K562 (cell line): ENCODE results near the gene CHAF1A. TPM values are rescaled to one million over a fixed set of nuclear protein-coding genes. Genes with fewer than 3 reads are reported as not detected.

Source experiments
- ADNP ChIP-seq: fragments of 200-800 bp; sonication (Bioruptor generic); IDR thresholded peaks from 2 replicates; pipeline ENCODE4 v1.6.1; 2016; ENCODE audit warnings: missing genetic modification characterization, missing compliant biosample characterization
- ARID1B ChIP-seq: fragments of 450-650 bp; IDR thresholded peaks from 2 replicates; pipeline ENCODE4 v1.6.1; 2016; ENCODE audit warnings: antibody characterized with exemption, mild to moderate bottlenecking, inconsistent platforms
- BCL6 ChIP-seq: fragments of 250-450 bp; sonication (Bioruptor Pico); IDR thresholded peaks from 2 replicates; pipeline ENCODE4 v1.4.0; 2020
- BCOR ChIP-seq: fragments of 450-650 bp; IDR thresholded peaks from 2 replicates; pipeline ENCODE4 v1.6.1; 2016
- CBFA2T3 ChIP-seq: fragments of 450-650 bp; IDR thresholded peaks from 2 replicates; pipeline ENCODE4 v1.6.1; 2017
- CBFB ChIP-seq: sonication (generic); formaldehyde crosslinking; IDR thresholded peaks from 2 replicates; pipeline ENCODE4 v1.4.0; 2020; ENCODE audit warnings: mild to moderate bottlenecking, missing genetic modification reagents
- ELK3 ChIP-seq: fragments of 450-650 bp; formaldehyde crosslinking; IDR thresholded peaks from 2 replicates; pipeline ENCODE4 v1.4.0; 2020; ENCODE audit warnings: mild to moderate bottlenecking
- ETV5 ChIP-seq: sonication (generic); formaldehyde crosslinking; IDR thresholded peaks from 2 replicates; pipeline ENCODE4 v1.4.0; 2020; ENCODE audit warnings: low read depth, mild to moderate bottlenecking, missing genetic modification reagents
- FOXK2 ChIP-seq, 2 experiments: fragments of 450-650 bp; IDR thresholded peaks in 1 of 2; conservative IDR thresholded peaks in 1 of 2; 2 replicates each; pipeline ENCODE4 v1.6.1; 2016; ENCODE audit warnings: low read depth in 2 of 2, mild to moderate bottlenecking in 1 of 2
- HBP1 ChIP-seq: fragments of 450-650 bp; formaldehyde crosslinking; IDR thresholded peaks from 2 replicates; pipeline ENCODE4 v1.4.0; 2022; ENCODE audit warnings: missing genetic modification characterization
- HDAC2 ChIP-seq: fragments of 450-650 bp; IDR thresholded peaks from 2 replicates; pipeline ENCODE4 v1.6.1; 2016; ENCODE audit warnings: mild to moderate bottlenecking
- KAT2B ChIP-seq: IDR thresholded peaks from one replicate; pipeline ENCODE4 v1.6.1; 2012; ENCODE audit warnings: low read depth, mild to moderate bottlenecking, control low read depth, inconsistent platforms, low read length, moderate library complexity
- MED1 ChIP-seq: sonication (generic); formaldehyde crosslinking; IDR thresholded peaks from 2 replicates; pipeline ENCODE4 v1.8.1; 2023; ENCODE audit warnings: missing genetic modification reagents, borderline replicate concordance
- NFRKB ChIP-seq: fragments of 450-650 bp; IDR thresholded peaks from 2 replicates; pipeline ENCODE4 v1.6.1; 2016; ENCODE audit warnings: low read depth
- PHF20 ChIP-seq: fragments of 450-650 bp; IDR thresholded peaks from 2 replicates; pipeline ENCODE4 v1.6.1; 2018; ENCODE audit not compliant: partially characterized antibody
- RFX5 ChIP-seq: IDR thresholded peaks from 2 replicates; pipeline ENCODE4 v1.6.1; 2011; ENCODE audit warnings: low read depth, mild to moderate bottlenecking, improper control_type of control experiment, low read length
- RNF2 ChIP-seq: sonication (generic); IDR thresholded peaks from 2 replicates; pipeline ENCODE4 v1.6.1; 2016
- SMARCA4 ChIP-seq: fragments of 450-650 bp; IDR thresholded peaks from 2 replicates; pipeline ENCODE4 v1.6.1; 2016
- SNIP1 ChIP-seq: fragments of 450-650 bp; IDR thresholded peaks from 2 replicates; pipeline ENCODE4 v1.7.1; 2017; ENCODE audit warnings: low read depth, mild to moderate bottlenecking
- SRSF1 ChIP-seq: fragments of 200-400 bp; formaldehyde crosslinking; IDR thresholded peaks from 2 replicates; pipeline ENCODE4 v1.6.1; 2017; ENCODE audit warnings: mild to moderate bottlenecking, low read depth, low read length, moderate library complexity
- WHSC1 ChIP-seq: IDR thresholded peaks from one replicate; pipeline ENCODE4 v1.6.1; 2012; ENCODE audit warnings: low read length, control low read depth, inconsistent platforms
- ZC3H4 ChIP-seq: sonication (generic); formaldehyde crosslinking; IDR thresholded peaks from 2 replicates; pipeline ENCODE4 v1.9.0; 2021; ENCODE audit warnings: missing genetic modification reagents, borderline replicate concordance
- ZFPM2 ChIP-seq: fragments of 250-450 bp; sonication (Bioruptor Pico); IDR thresholded peaks from 2 replicates; pipeline ENCODE4 v1.5.1; 2022; ENCODE audit warnings: mild to moderate bottlenecking
- ZZZ3 ChIP-seq: fragments of 450-650 bp; IDR thresholded peaks from 2 replicates; pipeline ENCODE4 v1.6.1; 2016; ENCODE audit warnings: antibody characterized with exemption, mild to moderate bottlenecking, moderate library complexity
- polyA plus RNA-seq, 8 experiments: library from polyadenylated mRNA; depleted of rRNA in 4 of 8; stranded (reverse) in 5 of 8; unstranded in 3 of 8; fragments of >200 nt; fragmentation: Nextera tagmentation in 2 of 8; fragmentation: Illumina TruSeq in 1 of 8; extraction: Ambion mirVana in 2 of 8; extraction: Trizol in 1 of 8; gene quantifications; 2 replicates each; pipeline versions ENCODE4 v1.2.1 to v1.2.3, GENCODE V29; 2011 to 2014; ENCODE audit warnings: inconsistent platforms in 1 of 8, missing spikeins in 1 of 8
- total RNA-seq, 7 experiments: library from RNA; depleted of rRNA in 6 of 7; stranded (reverse); fragments of >200 nt in 6 of 7; fragmentation: Illumina TruSeq in 2 of 7; extraction: Trizol in 2 of 7; gene quantifications; 2 replicates each; pipeline versions ENCODE4 v1.2.1 to v1.2.3, GENCODE V29; 2011 to 2021; ENCODE audit warnings: low replicate concordance in 1 of 7

CHAF1A gene
- total and polyA plus RNA-seq, 9 of the 15 experiments (the other 6 are each of a cell fraction or from before 2014, with no cell fraction given) = 1.6 to 86.9 (median 45.2) TPM

GRCh38 chr19:4492337-4493103 lies 90.1 kb downstream of the CHAF1A start (continued):
- TF ChIP-seq WHSC1 (no peak), ELK3 (CRISPR knock-in tag) (no peak), RNF2 (no peak), NFRKB (no peak), RFX5 (no peak), CBFA2T3 (peak; percentile 12; the same call in 1 of the 2 replicates), KAT2B (no peak), BCOR (peak; percentile 20), ARID1B (no peak), BCL6 (CRISPR knock-in tag) (no peak), ZFPM2 (CRISPR knock-in tag) (no peak), HBP1 (peak; percentile 61; the same call in 1 of the 2 replicates), ZC3H4 (CRISPR knock-in tag) (0 out of 2 replicates have a peak, but pooled peaks have one; percentile 43), SMARCA4 (no peak), ADNP (tag) (no peak; the same call in 1 of the 2 replicates), ZZZ3 (no peak), PHF20 (peak; percentile 8), HDAC2 (no peak), CBFB (CRISPR knock-in tag) (0 out of 2 replicates have a peak, but pooled peaks have one; percentile 18), ETV5 (no peak), MED1 (CRISPR knock-in tag) (0 out of 2 replicates have a peak, but pooled peaks have one; percentile 14), SNIP1 (no peak), SRSF1 (no peak), FOXK2 (conservative IDR thresholded peaks at IDR 0.05 in 1 of 2, IDR thresholded peaks at IDR 0.05 in 1 of 2; ENCODE audit: low read depth in 2 of 2) (no peak)
- TF ChIP-seq, all 486 proteins: peak for 16
